K562 (cell line): Measurements from ENCODE around the gene SPSB1. TPM values are rescaled to one million over a fixed set of nuclear protein-coding genes. Genes with fewer than 3 reads are reported as not detected.

ENCODE experiments used
- FOXA3 ChIP-seq, 2 experiments: fragments of 450-650 bp in 1 of 2; sonication (generic) in 1 of 2; formaldehyde crosslinking; IDR thresholded peaks in 1 of 2; conservative IDR thresholded peaks in 1 of 2; 2 replicates each; pipeline versions ENCODE4 v1.4.0 to v1.8.0; 2020 to 2022; ENCODE audit warnings: mild to moderate bottlenecking in 2 of 2, missing genetic modification reagents in 1 of 2
- FOXM1 ChIP-seq, 2 experiments: fragments of 450-650 bp in 1 of 2; sonication (generic) in 1 of 2; formaldehyde crosslinking in 1 of 2; IDR thresholded peaks; 2 replicates each; pipeline versions ENCODE4 v1.6.1 to v1.9.0; 2017 to 2022; ENCODE audit warnings: low read depth in 2 of 2, mild to moderate bottlenecking in 2 of 2, missing genetic modification reagents in 1 of 2, moderate library complexity in 1 of 2
- MTF1 ChIP-seq: fragments of 250-450 bp; sonication (Bioruptor Pico); IDR thresholded peaks from 2 replicates; pipeline ENCODE4 v1.9.0; 2021; ENCODE audit warnings: moderate library complexity, mild to moderate bottlenecking, inconsistent platforms, borderline replicate concordance
- PML ChIP-seq: IDR thresholded peaks from 2 replicates; pipeline ENCODE4 v1.6.1; 2012; ENCODE audit warnings: low read length, inconsistent platforms
- STAT5A ChIP-seq: IDR thresholded peaks from 2 replicates; pipeline ENCODE4 v1.6.1; 2012; ENCODE audit warnings: low read length, inconsistent platforms, borderline replicate concordance
- U2AF1 ChIP-seq: fragments of 200-400 bp; formaldehyde crosslinking; optimal IDR thresholded peaks from 2 replicates; pipeline ENCODE3; 2017; ENCODE audit warnings: mild to moderate bottlenecking, low read depth, low read length, moderate library complexity
- XRCC5 ChIP-seq: fragments of 200-400 bp; formaldehyde crosslinking; IDR thresholded peaks from 2 replicates; pipeline ENCODE4 v1.6.1; 2017; ENCODE audit warnings: low read depth, mild to moderate bottlenecking, low read length
- ZNF174 ChIP-seq: fragments of 250-450 bp; sonication (Bioruptor Pico); IDR thresholded peaks from 2 replicates; pipeline ENCODE4 v1.4.0; 2020; ENCODE audit warnings: mild to moderate bottlenecking
- ZNF239 ChIP-seq: fragments of 250-450 bp; sonication (Bioruptor Pico); IDR thresholded peaks from 2 replicates; pipeline ENCODE4 v1.4.0; 2020; ENCODE audit warnings: mild to moderate bottlenecking
- ZNF324 ChIP-seq: fragments of 250-450 bp; sonication (Bioruptor Pico); IDR thresholded peaks from 2 replicates; pipeline ENCODE4 v1.4.0; 2020; ENCODE audit warnings: mild to moderate bottlenecking
- ZSCAN29 ChIP-seq: fragments of 450-650 bp; IDR thresholded peaks from 2 replicates; pipeline ENCODE4 v1.6.1; 2017
- polyA plus RNA-seq, 8 experiments: library from polyadenylated mRNA; depleted of rRNA in 4 of 8; stranded (reverse) in 5 of 8; unstranded in 3 of 8; fragments of >200 nt; fragmentation: Nextera tagmentation in 2 of 8; fragmentation: Illumina TruSeq in 1 of 8; extraction: Ambion mirVana in 2 of 8; extraction: Trizol in 1 of 8; gene quantifications; 2 replicates each; pipeline versions ENCODE4 v1.2.1 to v1.2.3, GENCODE V29; 2011 to 2014; ENCODE audit warnings: inconsistent platforms in 1 of 8, missing spikeins in 1 of 8
- total RNA-seq, 7 experiments: library from RNA; depleted of rRNA in 6 of 7; stranded (reverse); fragments of >200 nt in 6 of 7; fragmentation: Illumina TruSeq in 2 of 7; extraction: Trizol in 2 of 7; gene quantifications; 2 replicates each; pipeline versions ENCODE4 v1.2.1 to v1.2.3, GENCODE V29; 2011 to 2021; ENCODE audit warnings: low replicate concordance in 1 of 7
- TF ChIP-seq, protein P1 (sequence below): fragments of 450-650 bp; IDR thresholded peaks from 2 replicates; pipeline ENCODE4 v1.6.1; 2016; ENCODE audit warnings: low read depth
- TF ChIP-seq, protein P2 (sequence below): fragments of 250-450 bp; sonication (Bioruptor Pico); IDR thresholded peaks from 2 replicates; pipeline ENCODE4 v1.9.0; 2021; ENCODE audit warnings: mild to moderate bottlenecking
- TF ChIP-seq, protein P3 (sequence below): fragments of 450-650 bp; formaldehyde crosslinking; IDR thresholded peaks from 2 replicates; pipeline ENCODE4 v1.4.0; 2022; ENCODE audit warnings: mild to moderate bottlenecking, moderate library complexity
- TF ChIP-seq, protein P4 (sequence below), 2 experiments: IDR thresholded peaks; 2 replicates each; pipeline ENCODE4 v1.6.1; 2011; ENCODE audit warnings: borderline replicate concordance in 1 of 2, control low read depth in 1 of 2, low read depth in 1 of 2, low read length in 1 of 2, mild to moderate bottlenecking in 1 of 2, mixed read lengths in 1 of 2, moderate library complexity in 1 of 2; ENCODE audit not compliant: insufficient read depth in 1 of 2, insufficient read length in 1 of 2, poor library complexity in 1 of 2, severe bottlenecking in 1 of 2; ENCODE audit errors: extremely low read depth in 1 of 2

The SPSB1 gene
- total and polyA plus RNA-seq, 9 of the 15 experiments (the other 6 are each of a cell fraction or from before 2014, with no cell fraction given) = 0.06 to 0.35 (median 0.14) TPM; not detected in 6

DNA sequence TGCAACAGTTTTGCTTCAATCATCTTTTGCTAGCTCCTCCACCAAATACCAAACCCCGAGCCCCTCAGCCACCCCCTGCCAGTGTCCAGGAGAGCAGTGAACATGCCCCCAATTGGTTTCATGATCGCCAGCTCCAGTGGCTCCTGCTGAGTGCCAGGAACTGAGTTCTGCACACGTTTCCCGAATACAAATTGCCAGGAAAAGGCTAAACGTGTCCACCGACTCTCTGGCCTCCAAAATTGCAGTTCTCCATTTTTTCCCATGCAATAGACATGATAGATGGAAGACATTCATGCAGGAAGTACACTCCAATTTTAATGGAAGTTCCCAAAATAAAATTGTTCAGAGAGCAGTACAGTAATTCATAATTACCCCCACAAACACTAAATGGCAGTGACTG lies 101.3 kb downstream of the SPSB1 start (continued):
- TF ChIP-seq, protein P1, sequence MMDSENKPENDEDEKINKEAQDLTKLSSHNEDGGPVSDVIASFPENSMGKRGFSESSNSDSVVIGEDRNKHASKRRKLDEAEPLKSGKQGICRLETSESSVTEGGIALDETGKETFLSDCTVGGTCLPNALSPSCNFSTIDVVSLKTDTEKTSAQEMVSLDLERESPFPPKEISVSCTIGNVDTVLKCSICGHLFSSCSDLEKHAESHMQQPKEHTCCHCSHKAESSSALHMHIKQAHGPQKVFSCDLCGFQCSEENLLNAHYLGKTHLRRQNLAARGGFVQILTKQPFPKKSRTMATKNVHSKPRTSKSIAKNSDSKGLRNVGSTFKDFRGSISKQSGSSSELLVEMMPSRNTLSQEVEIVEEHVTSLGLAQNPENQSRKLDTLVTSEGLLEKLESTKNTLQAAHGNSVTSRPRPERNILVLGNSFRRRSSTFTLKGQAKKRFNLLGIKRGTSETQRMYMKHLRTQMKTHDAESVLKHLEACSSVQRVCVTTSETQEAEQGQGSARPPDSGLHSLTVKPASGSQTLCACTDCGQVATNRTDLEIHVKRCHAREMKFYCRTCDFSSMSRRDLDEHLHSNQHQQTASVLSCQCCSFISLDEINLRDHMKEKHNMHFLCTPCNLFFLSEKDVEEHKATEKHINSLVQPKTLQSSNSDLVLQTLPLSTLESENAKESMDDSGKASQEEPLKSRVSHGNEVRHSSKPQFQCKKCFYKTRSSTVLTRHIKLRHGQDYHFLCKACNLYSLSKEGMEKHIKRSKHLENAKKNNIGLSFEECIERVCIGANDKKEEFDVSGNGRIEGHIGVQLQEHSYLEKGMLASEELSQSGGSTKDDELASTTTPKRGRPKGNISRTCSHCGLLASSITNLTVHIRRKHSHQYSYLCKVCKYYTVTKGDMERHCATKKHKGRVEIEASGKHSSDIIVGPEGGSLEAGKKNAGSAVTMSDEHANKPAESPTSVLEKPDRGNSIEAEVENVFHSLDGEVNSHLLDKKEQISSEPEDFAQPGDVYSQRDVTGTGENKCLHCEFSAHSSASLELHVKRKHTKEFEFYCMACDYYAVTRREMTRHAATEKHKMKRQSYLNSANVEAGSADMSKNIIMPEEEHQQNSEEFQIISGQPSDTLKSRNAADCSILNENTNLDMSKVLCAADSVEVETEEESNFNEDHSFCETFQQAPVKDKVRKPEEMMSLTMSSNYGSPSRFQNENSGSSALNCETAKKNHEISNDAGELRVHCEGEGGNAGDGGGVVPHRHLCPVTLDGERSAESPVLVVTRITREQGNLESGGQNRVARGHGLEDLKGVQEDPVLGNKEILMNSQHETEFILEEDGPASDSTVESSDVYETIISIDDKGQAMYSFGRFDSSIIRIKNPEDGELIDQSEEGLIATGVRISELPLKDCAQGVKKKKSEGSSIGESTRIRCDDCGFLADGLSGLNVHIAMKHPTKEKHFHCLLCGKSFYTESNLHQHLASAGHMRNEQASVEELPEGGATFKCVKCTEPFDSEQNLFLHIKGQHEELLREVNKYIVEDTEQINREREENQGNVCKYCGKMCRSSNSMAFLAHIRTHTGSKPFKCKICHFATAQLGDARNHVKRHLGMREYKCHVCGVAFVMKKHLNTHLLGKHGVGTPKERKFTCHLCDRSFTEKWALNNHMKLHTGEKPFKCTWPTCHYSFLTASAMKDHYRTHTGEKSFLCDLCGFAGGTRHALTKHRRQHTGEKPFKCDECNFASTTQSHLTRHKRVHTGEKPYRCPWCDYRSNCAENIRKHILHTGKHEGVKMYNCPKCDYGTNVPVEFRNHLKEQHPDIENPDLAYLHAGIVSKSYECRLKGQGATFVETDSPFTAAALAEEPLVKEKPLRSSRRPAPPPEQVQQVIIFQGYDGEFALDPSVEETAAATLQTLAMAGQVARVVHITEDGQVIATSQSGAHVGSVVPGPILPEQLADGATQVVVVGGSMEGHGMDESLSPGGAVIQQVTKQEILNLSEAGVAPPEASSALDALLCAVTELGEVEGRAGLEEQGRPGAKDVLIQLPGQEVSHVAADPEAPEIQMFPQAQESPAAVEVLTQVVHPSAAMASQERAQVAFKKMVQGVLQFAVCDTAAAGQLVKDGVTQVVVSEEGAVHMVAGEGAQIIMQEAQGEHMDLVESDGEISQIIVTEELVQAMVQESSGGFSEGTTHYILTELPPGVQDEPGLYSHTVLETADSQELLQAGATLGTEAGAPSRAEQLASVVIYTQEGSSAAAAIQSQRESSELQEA = no peak
- TF ChIP-seq MTF1 (CRISPR knock-in tag) = no peak
- no peak for TF ChIP-seq ZNF324 (CRISPR knock-in tag)
- no peak for TF ChIP-seq FOXM1 (IDR thresholded peaks at IDR 0.05; ENCODE audit: low read depth)
- TF ChIP-seq FOXM1 (CRISPR knock-in tag; IDR thresholded peaks at IDR 0.05; ENCODE audit: low read depth) = no peak
- TF ChIP-seq ZNF174 = no peak
- no peak for TF ChIP-seq STAT5A
- TF ChIP-seq, protein P2, sequence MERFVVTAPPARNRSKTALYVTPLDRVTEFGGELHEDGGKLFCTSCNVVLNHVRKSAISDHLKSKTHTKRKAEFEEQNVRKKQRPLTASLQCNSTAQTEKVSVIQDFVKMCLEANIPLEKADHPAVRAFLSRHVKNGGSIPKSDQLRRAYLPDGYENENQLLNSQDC (CRISPR knock-in tag) = no peak
- TF ChIP-seq ZNF239 = no peak
- TF ChIP-seq XRCC5 = no peak
- TF ChIP-seq ZSCAN29 = no peak
- TF ChIP-seq U2AF1 = no peak
- TF ChIP-seq, protein P3, sequence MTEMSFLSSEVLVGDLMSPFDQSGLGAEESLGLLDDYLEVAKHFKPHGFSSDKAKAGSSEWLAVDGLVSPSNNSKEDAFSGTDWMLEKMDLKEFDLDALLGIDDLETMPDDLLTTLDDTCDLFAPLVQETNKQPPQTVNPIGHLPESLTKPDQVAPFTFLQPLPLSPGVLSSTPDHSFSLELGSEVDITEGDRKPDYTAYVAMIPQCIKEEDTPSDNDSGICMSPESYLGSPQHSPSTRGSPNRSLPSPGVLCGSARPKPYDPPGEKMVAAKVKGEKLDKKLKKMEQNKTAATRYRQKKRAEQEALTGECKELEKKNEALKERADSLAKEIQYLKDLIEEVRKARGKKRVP (CRISPR knock-in tag) = no peak
- TF ChIP-seq, protein P4, sequence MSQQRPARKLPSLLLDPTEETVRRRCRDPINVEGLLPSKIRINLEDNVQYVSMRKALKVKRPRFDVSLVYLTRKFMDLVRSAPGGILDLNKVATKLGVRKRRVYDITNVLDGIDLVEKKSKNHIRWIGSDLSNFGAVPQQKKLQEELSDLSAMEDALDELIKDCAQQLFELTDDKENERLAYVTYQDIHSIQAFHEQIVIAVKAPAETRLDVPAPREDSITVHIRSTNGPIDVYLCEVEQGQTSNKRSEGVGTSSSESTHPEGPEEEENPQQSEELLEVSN (IDR thresholded peaks at IDR 0.05; ENCODE audit: borderline replicate concordance in 1 of 2, extremely low read depth in 1 of 2, insufficient read depth in 1 of 2, insufficient read length in 1 of 2, low read depth in 1 of 2, low read length in 1 of 2, poor library complexity in 1 of 2, severe bottlenecking in 1 of 2) = no peak
- TF ChIP-seq FOXA3 (CRISPR knock-in tag; conservative IDR thresholded peaks at IDR 0.05 in 1 of 2, IDR thresholded peaks at IDR 0.05 in 1 of 2) = no peak
- no peak for TF ChIP-seq PML
